Astrocyte (in vitro differentiated cells and primary cell): ENCODE measurements around the gene RBM19. TPM values are rescaled to one million over a fixed set of nuclear protein-coding genes. Genes with fewer than 3 reads are reported as not detected.

Source experiments
- DNase-seq: peaks from one replicate; pipeline ENCODE4 v3.0.0-alpha.2; 2010; ENCODE audit warnings: low read depth
- FAIRE-seq: peaks from 2 replicates; lab custom pipeline; 2011; peaks lifted over from hg19 to GRCh38; lab: Jason Lieb, UNC
- H2AFZ ChIP-seq: 2 replicates; pipeline ENCODE4 v1.6.0; 2012; ENCODE audit warnings: low read depth, low read length, inconsistent platforms
- H3K27ac ChIP-seq: 2 replicates; pipeline ENCODE4 v1.5.1; 2011; ENCODE audit warnings: low read depth, low read length, inconsistent platforms
- H3K27me3 ChIP-seq: 2 replicates; pipeline ENCODE4 v1.6.0; 2011; ENCODE audit warnings: low read length, inconsistent platforms; ENCODE audit not compliant: insufficient read depth
- H3K36me3 ChIP-seq: 2 replicates; pipeline ENCODE4 v1.5.1; 2011; ENCODE audit warnings: low read length, inconsistent platforms; ENCODE audit not compliant: insufficient read depth
- H3K4me1 ChIP-seq: 2 replicates; pipeline ENCODE4 v1.5.1; 2011; ENCODE audit warnings: low read length, inconsistent platforms; ENCODE audit not compliant: insufficient read depth
- H3K4me2 ChIP-seq: 2 replicates; pipeline ENCODE4 v1.6.0; 2012; ENCODE audit warnings: low read length, inconsistent platforms
- H3K4me3 ChIP-seq: 2 replicates; pipeline ENCODE4 v1.5.1; 2011; ENCODE audit warnings: low read depth, mild to moderate bottlenecking, low read length, inconsistent platforms; ENCODE audit not compliant: insufficient read depth
- H3K79me2 ChIP-seq: 2 replicates; pipeline ENCODE4 v1.6.0; 2012; ENCODE audit warnings: mild to moderate bottlenecking, low read length, inconsistent platforms; ENCODE audit not compliant: insufficient read depth
- H3K9ac ChIP-seq: 2 replicates; pipeline ENCODE4 v1.6.0; 2012; ENCODE audit warnings: mild to moderate bottlenecking, low read length, inconsistent platforms
- H3K9me3 ChIP-seq: 2 replicates; pipeline ENCODE4 v1.5.1; 2012; ENCODE audit warnings: low read depth, mild to moderate bottlenecking, low read length, inconsistent platforms; ENCODE audit not compliant: insufficient read depth
- H4K20me1 ChIP-seq: 2 replicates; pipeline ENCODE4 v1.6.0; 2012; ENCODE audit warnings: low read length, inconsistent platforms; ENCODE audit not compliant: insufficient read depth
- H3K27ac Mint-ChIP-seq: one replicate; pipeline ENCODE4 v1.8.0; 2021; ENCODE audit warnings: mild to moderate bottlenecking, mixed read lengths; ENCODE audit not compliant: unreplicated experiment
- H3K27me3 Mint-ChIP-seq: one replicate; pipeline ENCODE4 v1.8.0; 2021; ENCODE audit warnings: low read depth, mixed read lengths; ENCODE audit not compliant: unreplicated experiment
- H3K36me3 Mint-ChIP-seq: one replicate; pipeline ENCODE4 v1.8.0; 2021; ENCODE audit warnings: low read depth, mixed read lengths; ENCODE audit not compliant: unreplicated experiment
- H3K4me1 Mint-ChIP-seq: one replicate; pipeline ENCODE4 v1.8.0; 2021; ENCODE audit warnings: low read depth, mixed read lengths; ENCODE audit not compliant: unreplicated experiment
- H3K4me3 Mint-ChIP-seq: one replicate; pipeline ENCODE4 v1.8.0; 2021; ENCODE audit warnings: mild to moderate bottlenecking, moderate library complexity, mixed read lengths; ENCODE audit not compliant: unreplicated experiment
- H3K9me3 Mint-ChIP-seq: one replicate; pipeline ENCODE4 v1.8.0; 2021; ENCODE audit warnings: mild to moderate bottlenecking, mixed read lengths; ENCODE audit not compliant: unreplicated experiment
- EZH2 ChIP-seq: IDR thresholded peaks from 2 replicates; pipeline ENCODE4 v1.6.1; 2012; ENCODE audit warnings: mild to moderate bottlenecking, low read length, inconsistent platforms; ENCODE audit not compliant: insufficient read depth
- total RNA-seq: library from RNA; stranded (reverse); gene quantifications from 2 replicates; pipeline ENCODE4 v1.2.1, GENCODE V29; 2021
- TF ChIP-seq, protein P1 (sequence below): IDR thresholded peaks from 2 replicates; pipeline ENCODE4 v1.5.1; 2011; ENCODE audit warnings: low read depth, mild to moderate bottlenecking, inconsistent platforms, low read length, moderate library complexity; ENCODE audit not compliant: insufficient read depth

Gene RBM19
- total RNA-seq, 1 donor from 2014 or later, result 32.3 TPM

DNA sequence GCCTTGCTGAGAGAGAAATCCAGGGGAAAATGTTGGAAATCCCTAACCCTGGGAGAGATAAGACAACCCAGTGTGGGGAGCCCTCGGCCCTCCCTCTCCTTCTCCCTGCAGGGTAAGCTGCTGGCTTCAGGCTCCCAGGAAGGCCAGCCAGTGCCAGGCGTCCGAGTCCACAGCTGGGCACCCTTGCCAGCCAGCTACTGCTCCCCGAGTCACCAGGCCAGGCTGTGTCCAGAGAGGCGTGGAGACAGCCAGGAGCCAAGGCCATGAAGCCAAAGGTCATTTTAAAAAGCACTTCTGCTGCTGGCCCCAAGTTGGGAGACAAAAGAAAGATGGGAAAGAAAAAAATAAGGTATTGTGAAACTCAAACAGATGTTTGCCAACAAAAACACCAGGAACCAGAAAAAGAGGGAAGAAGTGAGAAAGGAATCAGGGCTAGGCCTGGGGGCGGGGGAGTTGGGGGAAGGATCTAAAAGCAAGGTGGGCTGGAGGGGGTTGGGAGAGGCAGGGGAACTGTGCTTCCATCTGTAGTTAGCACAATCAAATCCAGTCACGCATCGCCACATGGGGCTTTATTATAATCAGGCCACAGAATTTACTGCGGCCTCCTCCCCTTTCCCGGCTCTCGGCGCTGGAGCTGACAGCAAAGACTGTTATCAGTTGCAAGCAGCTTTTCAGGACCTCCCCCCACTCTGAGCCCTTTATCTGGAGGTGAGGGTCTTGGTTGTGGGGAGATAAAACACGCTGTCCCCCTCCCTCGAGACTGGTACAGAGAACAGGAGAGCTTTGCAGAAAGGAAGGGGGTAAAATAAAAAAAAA lies 33.5 kb downstream of the RBM19 start:
- peaks cover 7% of the 10 kb centered on the region for H4K20me1 ChIP-seq
- H3K4me3 ChIP-seq, result no peak overlapping the region
- H3K27ac ChIP-seq, result peak overlapping the region; percentile 59
- no peaks in the 10 kb centered on the region for H3K27me3 ChIP-seq
- no peaks in the 10 kb centered on the region for H3K27me3 Mint-ChIP-seq
- no peaks in the 10 kb centered on the region for H3K79me2 ChIP-seq
- no peak overlapping the region for H3K27ac Mint-ChIP-seq
- no peak overlapping the region for H3K4me3 Mint-ChIP-seq
- FAIRE-seq (no peak), DNase-seq (peak; percentile 12)
- peak overlapping the region; percentile 63 for H3K9ac ChIP-seq
- no peaks in the 10 kb centered on the region for H3K9me3 ChIP-seq
- H3K4me2 ChIP-seq, result peak overlapping the region; percentile 51
- TF ChIP-seq, protein P1, sequence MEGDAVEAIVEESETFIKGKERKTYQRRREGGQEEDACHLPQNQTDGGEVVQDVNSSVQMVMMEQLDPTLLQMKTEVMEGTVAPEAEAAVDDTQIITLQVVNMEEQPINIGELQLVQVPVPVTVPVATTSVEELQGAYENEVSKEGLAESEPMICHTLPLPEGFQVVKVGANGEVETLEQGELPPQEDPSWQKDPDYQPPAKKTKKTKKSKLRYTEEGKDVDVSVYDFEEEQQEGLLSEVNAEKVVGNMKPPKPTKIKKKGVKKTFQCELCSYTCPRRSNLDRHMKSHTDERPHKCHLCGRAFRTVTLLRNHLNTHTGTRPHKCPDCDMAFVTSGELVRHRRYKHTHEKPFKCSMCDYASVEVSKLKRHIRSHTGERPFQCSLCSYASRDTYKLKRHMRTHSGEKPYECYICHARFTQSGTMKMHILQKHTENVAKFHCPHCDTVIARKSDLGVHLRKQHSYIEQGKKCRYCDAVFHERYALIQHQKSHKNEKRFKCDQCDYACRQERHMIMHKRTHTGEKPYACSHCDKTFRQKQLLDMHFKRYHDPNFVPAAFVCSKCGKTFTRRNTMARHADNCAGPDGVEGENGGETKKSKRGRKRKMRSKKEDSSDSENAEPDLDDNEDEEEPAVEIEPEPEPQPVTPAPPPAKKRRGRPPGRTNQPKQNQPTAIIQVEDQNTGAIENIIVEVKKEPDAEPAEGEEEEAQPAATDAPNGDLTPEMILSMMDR, result no peak
- TF ChIP-seq EZH2, result no peak
- peaks cover 16% of the 10 kb centered on the region for H3K4me1 ChIP-seq
- H3K36me3 ChIP-seq, result peaks cover 5% of the 10 kb centered on the region
- H2AFZ ChIP-seq, result no peak overlapping the region
- no peaks in the 10 kb centered on the region for H3K9me3 Mint-ChIP-seq
- H3K4me1 Mint-ChIP-seq, result peaks cover 6% of the 10 kb centered on the region
- H3K36me3 Mint-ChIP-seq, result peaks cover 10% of the 10 kb centered on the region

DNA sequence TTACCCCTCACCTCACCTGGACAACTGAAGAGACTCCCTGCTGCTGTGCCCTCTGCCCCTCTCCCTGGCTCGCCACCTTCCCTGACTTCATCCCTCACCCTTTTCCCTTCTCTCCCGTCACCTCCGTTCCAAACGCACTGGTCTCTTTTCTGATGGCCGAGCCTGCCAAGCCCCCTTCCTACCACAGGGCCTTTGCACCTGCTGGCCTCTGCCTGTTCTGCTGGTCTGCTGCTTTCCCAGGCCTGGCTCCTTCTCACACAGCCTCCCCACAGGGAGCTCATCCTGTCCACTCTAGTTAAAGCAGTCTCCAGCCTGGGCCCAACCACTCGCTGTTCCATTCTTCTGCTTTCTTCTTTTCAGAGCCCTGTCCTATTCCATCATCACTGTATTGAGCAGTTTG lies 34.6 kb downstream of the RBM19 start:
- no peak overlapping the region for H3K4me3 Mint-ChIP-seq
- Histone ChIP-seq H3K27ac (no peak overlapping the region), H3K4me1 (peaks cover 16% of the 10 kb centered on the region), H3K27me3 (no peaks in the 10 kb centered on the region), H3K4me2 (no peak overlapping the region), H4K20me1 (peaks cover 7% of the 10 kb centered on the region), H3K9me3 (no peaks in the 10 kb centered on the region), H3K9ac (no peak overlapping the region), H3K4me3 (no peak overlapping the region), H3K79me2 (no peaks in the 10 kb centered on the region), H3K36me3 (peaks cover 5% of the 10 kb centered on the region), H2AFZ (no peak overlapping the region)
- H3K4me1 Mint-ChIP-seq, result peaks cover 6% of the 10 kb centered on the region
- no peaks in the 10 kb centered on the region for H3K9me3 Mint-ChIP-seq
- DNase-seq (no peak), FAIRE-seq (no peak)
- H3K27me3 Mint-ChIP-seq, result no peaks in the 10 kb centered on the region
- H3K27ac Mint-ChIP-seq, result no peak overlapping the region
- no peak for TF ChIP-seq EZH2
- TF ChIP-seq, protein P1, result no peak
- H3K36me3 Mint-ChIP-seq, result peaks cover 16% of the 10 kb centered on the region

DNA sequence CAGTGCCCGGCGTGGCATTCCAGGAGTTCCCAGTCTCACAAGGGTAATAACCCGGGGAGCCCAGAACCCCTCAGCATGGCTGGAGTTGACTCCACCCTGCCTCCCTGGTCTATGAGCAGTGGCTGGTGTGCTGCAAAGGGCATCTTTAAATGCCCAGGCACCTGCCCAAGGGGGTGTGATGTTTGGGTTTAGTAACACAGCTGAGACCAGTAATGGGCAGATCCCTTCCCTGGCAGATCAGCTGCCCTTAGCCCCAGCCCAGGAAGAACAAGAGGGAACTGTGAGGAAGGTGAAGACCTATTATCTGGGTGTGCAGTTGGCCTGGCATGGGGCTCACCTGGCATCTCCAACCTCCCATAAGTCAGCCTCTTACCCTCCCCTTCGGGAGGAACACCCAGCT lies 35.9 kb downstream of the RBM19 start:
- peaks cover 22% of the 10 kb centered on the region for H3K36me3 Mint-ChIP-seq
- no peak for FAIRE-seq
- H3K4me3 Mint-ChIP-seq, result no peak overlapping the region

More for the DNA sequence above, 35.9 kb downstream of the RBM19 start:
- Mint-ChIP-seq H3K4me1 (peaks cover 6% of the 10 kb centered on the region), H3K9me3 (no peaks in the 10 kb centered on the region), H3K27ac (no peak overlapping the region), H3K27me3 (no peaks in the 10 kb centered on the region)
- Histone ChIP-seq H3K27me3 (no peaks in the 10 kb centered on the region), H3K9ac (no peak overlapping the region), H3K79me2 (no peaks in the 10 kb centered on the region), H3K36me3 (peaks cover 12% of the 10 kb centered on the region), H3K4me1 (peaks cover 16% of the 10 kb centered on the region), H3K4me2 (no peak overlapping the region), H2AFZ (no peak overlapping the region), H4K20me1 (peaks cover 7% of the 10 kb centered on the region), H3K4me3 (no peak overlapping the region), H3K9me3 (no peaks in the 10 kb centered on the region), H3K27ac (no peak overlapping the region)
- no peak for DNase-seq
- TF ChIP-seq, protein P1, result no peak
- TF ChIP-seq EZH2, result no peak
